Measurements from ENCODE around the gene KIF21B. TPM values are rescaled to one million over a fixed set of nuclear protein-coding genes. Genes with fewer than 3 reads are reported as not detected.
A peak's percentile ranks its signal among the peaks of the same experiment; 100 is the strongest.

The KIF21B gene
- total and polyA plus RNA-seq, 2 experiments from 2014 or later: 0.29 to 3.5 TPM

- DNase-seq (ENCODE audit: low read depth in 1 of 2, low spot score in 1 of 2): no peak
- Histone ChIP-seq H3K27me3 (no peaks in the 10 kb centered on the region), H3K4me3 (no peak overlapping the region)
Observed at GRCh38 chr1:200980873-200981272, 42.6 kb downstream of the KIF21B start.

GRCh38 chr1:200980452-200980772 lies 43.1 kb downstream of the KIF21B start:
- no peaks in the 10 kb centered on the region for H3K9me3 ChIP-seq (ENCODE audit: low read depth)
- H3K27me3 ChIP-seq: no peaks in the 10 kb centered on the region
- no peaks in the 10 kb centered on the region for H3K36me3 ChIP-seq
- H3K4me3 ChIP-seq: no peak overlapping the region
- H3K4me1 ChIP-seq (ENCODE audit: low read depth): peaks cover 8% of the 10 kb centered on the region
- DNase-seq (ENCODE audit: low read depth in 1 of 2, low spot score in 1 of 2): no peak
- TF ChIP-seq CTCF (IDR thresholded peaks at IDR 0.05; ENCODE audit: low read depth, low read length): no peak
- H3K27ac ChIP-seq: no peak overlapping the region

More at GRCh38 chr1:200980873-200981272, 42.6 kb downstream of the KIF21B start:
- Histone ChIP-seq H3K27ac (no peak overlapping the region), H3K4me1 (ENCODE audit: low read depth) (peaks cover 8% of the 10 kb centered on the region), H3K36me3 (no peaks in the 10 kb centered on the region), H3K9me3 (ENCODE audit: low read depth) (no peaks in the 10 kb centered on the region)
- TF ChIP-seq CTCF (IDR thresholded peaks at IDR 0.05; ENCODE audit: low read depth, low read length): no peak

- Histone ChIP-seq H3K4me3 (no peak overlapping the region), H3K9me3 (ENCODE audit: low read depth) (no peaks in the 10 kb centered on the region), H3K27me3 (no peaks in the 10 kb centered on the region), H3K27ac (no peak overlapping the region), H3K4me1 (ENCODE audit: low read depth) (peaks cover 8% of the 10 kb centered on the region), H3K36me3 (no peaks in the 10 kb centered on the region)
- TF ChIP-seq CTCF (IDR thresholded peaks at IDR 0.05; ENCODE audit: low read depth, low read length): peak; percentile 48
- DNase-seq (ENCODE audit: low read depth in 1 of 2, low spot score in 1 of 2): peak in 1 of 2 donors; percentile 15
Observed at GRCh38 chr1:200979574-200980451, 43.7 kb downstream of the KIF21B start.

GRCh38 chr1:200977071-200977754 lies 46.3 kb downstream of the KIF21B start:
- H3K27ac ChIP-seq: no peak overlapping the region
- no peaks in the 10 kb centered on the region for H3K36me3 ChIP-seq
- H3K9me3 ChIP-seq (ENCODE audit: low read depth): no peaks in the 10 kb centered on the region
- TF ChIP-seq CTCF (IDR thresholded peaks at IDR 0.05; ENCODE audit: low read depth, low read length): no peak
- H3K27me3 ChIP-seq: no peaks in the 10 kb centered on the region
- peaks cover 5% of the 10 kb centered on the region for H3K4me1 ChIP-seq (ENCODE audit: low read depth)
- DNase-seq (ENCODE audit: low read depth in 1 of 2, low spot score in 1 of 2): no peak
- no peak overlapping the region for H3K4me3 ChIP-seq

- DNase-seq (ENCODE audit: low read depth in 1 of 2, low spot score in 1 of 2): no peak
- no peak for TF ChIP-seq CTCF (IDR thresholded peaks at IDR 0.05; ENCODE audit: low read depth, low read length)
- H3K27ac ChIP-seq: no peak overlapping the region
Observed at GRCh38 chr1:200976634-200977033, 46.9 kb downstream of the KIF21B start.

More at GRCh38 chr1:200976634-200977033, 46.9 kb downstream of the KIF21B start:
- H3K4me3 ChIP-seq: no peak overlapping the region
- no peaks in the 10 kb centered on the region for H3K27me3 ChIP-seq
- no peaks in the 10 kb centered on the region for H3K4me1 ChIP-seq (ENCODE audit: low read depth)
- no peaks in the 10 kb centered on the region for H3K36me3 ChIP-seq
- H3K9me3 ChIP-seq (ENCODE audit: low read depth): no peaks in the 10 kb centered on the region

Data from cardiac muscle cell (in vitro differentiated cells and primary cell).